Astrocyte of the spinal cord (primary cell): ENCODE results near the gene CENPB.

Experiments
- DNase-seq: peaks from one replicate; pipeline ENCODE4 v3.0.0; 2011; ENCODE audit warnings: low read depth, low spot score
- H3K4me3 ChIP-seq: 2 replicates; pipeline ENCODE4 v1.5.1; 2011; ENCODE audit warnings: low read depth, mild to moderate bottlenecking, low read length, moderate library complexity
- CTCF ChIP-seq: IDR thresholded peaks from 2 replicates; pipeline ENCODE4 v1.5.1; 2012; ENCODE audit warnings: low read depth, mild to moderate bottlenecking, low read length, inconsistent platforms
- in situ Hi-C: cut with HindIII; loops from 2 replicates; pipeline ENCODE4 v1.10.0; 2017; ENCODE audit warnings: low sequenced_read_pairs

The CENPB gene

GRCh38 chr20:3784863-3785239 lies 1.7 kb downstream of the CENPB start:
- TF ChIP-seq CTCF, result no peak
- in situ Hi-C loops, result no loop called here
- peak overlapping the region; percentile 65 for H3K4me3 ChIP-seq

GRCh38 chr20:3784216-3784853 lies 2.2 kb downstream of the CENPB start:
- no peak overlapping the region for H3K4me3 ChIP-seq
- in situ Hi-C loops, result no loop called here
- no peak for DNase-seq

More at GRCh38 chr20:3784863-3785239, 1.7 kb downstream of the CENPB start:
- no peak for DNase-seq

DNA sequence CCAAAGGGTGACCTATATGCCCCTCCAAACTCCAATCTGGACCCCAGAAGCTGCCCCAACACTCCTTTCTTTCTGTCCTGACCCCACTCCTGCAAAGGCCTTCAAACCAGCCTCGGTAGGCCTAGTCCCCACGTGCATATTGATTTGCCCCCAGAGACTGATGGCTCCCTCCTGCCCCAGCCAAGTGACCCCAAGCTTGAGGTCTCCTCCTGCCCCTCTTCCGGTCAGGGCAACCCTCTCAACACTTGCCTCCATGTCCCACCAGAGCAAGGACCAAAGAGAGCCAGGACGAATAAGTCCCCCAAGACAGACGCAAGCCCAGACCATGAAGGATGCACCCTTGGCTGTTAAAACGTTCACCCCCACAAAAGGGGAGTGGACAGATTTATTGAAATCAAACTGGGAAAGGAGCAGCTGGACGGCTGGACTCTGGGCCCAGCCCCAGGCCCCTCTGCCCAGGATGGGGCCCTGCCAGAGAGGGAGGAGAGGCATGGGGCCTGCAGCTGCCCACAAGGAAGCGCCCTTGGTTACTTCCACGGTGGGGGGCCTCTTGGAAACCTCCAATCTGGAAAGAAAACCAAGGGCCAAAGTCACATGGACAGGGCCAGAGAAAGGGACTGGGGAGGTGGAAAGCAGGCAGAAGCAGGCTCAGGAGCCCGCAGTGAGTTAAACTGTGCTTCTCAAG lies 2.9 kb downstream of the CENPB start:
- in situ Hi-C loops, result no loop called here
- no peak overlapping the region for H3K4me3 ChIP-seq
- no peak for TF ChIP-seq CTCF
- no peak for DNase-seq

More at GRCh38 chr20:3784216-3784853, 2.2 kb downstream of the CENPB start:
- no peak for TF ChIP-seq CTCF

- no peak overlapping the region for H3K4me3 ChIP-seq
- DNase-seq, result no peak
- in situ Hi-C loops, result no loop called here
- TF ChIP-seq CTCF, result no peak
Observed at GRCh38 chr20:3783068-3783489, 3.5 kb downstream of the CENPB start.

GRCh38 chr20:3782597-3782996 lies 3.9 kb downstream of the CENPB start:
- no peak overlapping the region for H3K4me3 ChIP-seq
- in situ Hi-C loops, result no loop called here
- DNase-seq, result no peak
- no peak for TF ChIP-seq CTCF

DNA sequence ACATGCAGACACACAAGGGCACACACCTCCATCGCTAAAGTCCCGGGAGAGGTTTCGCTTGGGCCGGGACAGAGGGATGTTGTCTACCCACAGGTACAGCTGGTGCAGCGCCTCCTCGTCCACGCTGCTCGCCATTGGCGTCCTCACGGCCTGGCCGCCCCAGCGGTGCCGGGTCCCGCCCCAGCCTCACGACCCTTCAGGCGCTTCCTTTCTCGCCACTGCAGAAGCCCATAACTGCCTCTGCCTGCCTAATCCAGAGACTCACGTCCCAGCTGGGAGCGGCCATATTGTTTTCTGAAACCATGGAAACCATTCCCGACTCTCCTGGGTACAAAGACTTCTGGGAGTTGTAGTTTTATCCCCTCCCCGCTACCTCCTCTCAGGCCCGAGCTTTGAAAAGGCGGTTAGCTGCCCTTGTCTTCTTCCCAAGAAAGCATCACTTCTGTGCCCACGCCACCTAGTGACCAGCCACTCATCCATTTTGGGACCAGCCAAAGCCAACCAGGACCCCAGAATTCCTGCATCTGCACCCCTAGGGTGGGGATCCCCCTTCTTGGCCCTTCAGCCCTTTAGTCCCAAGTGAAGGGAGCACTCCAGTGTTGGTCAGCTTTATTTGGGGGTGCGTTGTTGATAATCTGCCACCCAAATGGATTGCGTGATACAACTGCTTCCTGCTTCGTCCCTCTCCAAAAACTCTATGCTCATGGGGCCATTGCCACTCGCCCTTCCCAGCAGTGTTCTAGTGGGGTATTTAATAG lies 5.2 kb downstream of the CENPB start, which contains the start of gene SPEF1:
Gene SPEF1, minus strand, starts transcription at position 296 of the 758 bp plus-strand sequence. Its CDS starts 161 bp downstream, at position 135.
- in situ Hi-C loops, result no loop called here
- TF ChIP-seq CTCF, result peak; percentile 58
- peak; percentile 90 for DNase-seq
- H3K4me3 ChIP-seq, result peak within 1 kb of the TSS; percentile 34
